ENCODE results near the gene FXYD5.
"Not testable (repeated sequence)": the region's sequence is repeated elsewhere in the genome, so short reads cannot be mapped to it uniquely, and the experiment has no call there.

Gene FXYD5

GRCh38 chr19:35125749-35126623 lies 28.5 kb upstream of the FXYD5 start:
- no peak for DNase-seq (ENCODE audit: low read depth, low spot score)
- in situ Hi-C loops (cut with HindIII; ENCODE audit: low sequenced_read_pairs), result no loop called here

DNA sequence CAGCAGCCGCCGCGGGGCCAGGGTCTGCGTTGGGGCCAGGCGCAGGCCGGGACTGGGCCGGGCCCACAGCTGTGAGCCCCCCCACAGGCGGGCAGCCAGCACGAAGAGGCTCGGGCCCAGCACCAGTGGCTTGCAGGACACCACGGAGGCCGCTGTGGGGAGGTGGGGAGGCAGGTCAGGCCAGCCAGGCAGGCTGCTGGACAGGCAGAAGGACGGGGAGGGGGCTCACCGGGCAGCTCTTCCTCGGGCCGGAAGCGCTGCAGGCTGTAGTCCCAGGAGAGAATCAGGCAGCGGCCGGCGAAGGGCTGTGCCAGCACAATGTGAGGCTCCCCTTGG lies 27.9 kb upstream of the FXYD5 start:
- TF ChIP-seq, protein P1, sequence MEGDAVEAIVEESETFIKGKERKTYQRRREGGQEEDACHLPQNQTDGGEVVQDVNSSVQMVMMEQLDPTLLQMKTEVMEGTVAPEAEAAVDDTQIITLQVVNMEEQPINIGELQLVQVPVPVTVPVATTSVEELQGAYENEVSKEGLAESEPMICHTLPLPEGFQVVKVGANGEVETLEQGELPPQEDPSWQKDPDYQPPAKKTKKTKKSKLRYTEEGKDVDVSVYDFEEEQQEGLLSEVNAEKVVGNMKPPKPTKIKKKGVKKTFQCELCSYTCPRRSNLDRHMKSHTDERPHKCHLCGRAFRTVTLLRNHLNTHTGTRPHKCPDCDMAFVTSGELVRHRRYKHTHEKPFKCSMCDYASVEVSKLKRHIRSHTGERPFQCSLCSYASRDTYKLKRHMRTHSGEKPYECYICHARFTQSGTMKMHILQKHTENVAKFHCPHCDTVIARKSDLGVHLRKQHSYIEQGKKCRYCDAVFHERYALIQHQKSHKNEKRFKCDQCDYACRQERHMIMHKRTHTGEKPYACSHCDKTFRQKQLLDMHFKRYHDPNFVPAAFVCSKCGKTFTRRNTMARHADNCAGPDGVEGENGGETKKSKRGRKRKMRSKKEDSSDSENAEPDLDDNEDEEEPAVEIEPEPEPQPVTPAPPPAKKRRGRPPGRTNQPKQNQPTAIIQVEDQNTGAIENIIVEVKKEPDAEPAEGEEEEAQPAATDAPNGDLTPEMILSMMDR (IDR thresholded peaks at IDR 0.05; ENCODE audit: low read depth, low read length), result no peak
- DNase-seq (ENCODE audit: low read depth, low spot score), result no peak
- in situ Hi-C loops (cut with HindIII; ENCODE audit: low sequenced_read_pairs), result no loop called here
- H3K4me3 ChIP-seq (ENCODE audit: low read depth, low read length), result no peak overlapping the region

More at GRCh38 chr19:35125749-35126623, 28.5 kb upstream of the FXYD5 start:
- TF ChIP-seq, protein P1 (IDR thresholded peaks at IDR 0.05; ENCODE audit: low read depth, low read length), result no peak
- H3K4me3 ChIP-seq (ENCODE audit: low read depth, low read length), result no peak overlapping the region

DNA sequence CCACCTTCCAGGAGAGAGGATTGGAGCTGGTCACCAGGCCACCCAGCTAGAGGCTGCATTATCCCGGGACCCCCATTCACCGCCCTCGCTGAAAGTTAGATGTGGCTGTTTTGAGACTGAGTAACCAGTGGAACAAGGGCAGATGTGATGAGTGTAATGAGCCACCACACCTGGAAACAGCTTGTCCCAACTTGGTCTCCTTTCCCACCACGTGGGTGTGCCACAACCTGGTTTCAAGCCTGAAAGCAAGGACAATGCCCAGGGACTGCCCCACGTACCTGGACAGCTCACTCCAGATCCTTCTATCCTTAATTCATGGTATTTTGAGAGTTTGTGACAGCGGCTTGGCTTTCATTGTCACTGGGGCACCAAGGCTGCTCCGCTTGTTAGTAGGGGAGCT lies 26.7 kb upstream of the FXYD5 start:
- in situ Hi-C loops (cut with HindIII; ENCODE audit: low sequenced_read_pairs), result no loop called here
- TF ChIP-seq, protein P1 (IDR thresholded peaks at IDR 0.05; ENCODE audit: low read depth, low read length), result no peak
- DNase-seq (ENCODE audit: low read depth, low spot score), result no peak

GRCh38 chr19:35128398-35129057 lies 26.0 kb upstream of the FXYD5 start:
- TF ChIP-seq, protein P1 (IDR thresholded peaks at IDR 0.05; ENCODE audit: low read depth, low read length), result no peak
- in situ Hi-C loops (cut with HindIII; ENCODE audit: low sequenced_read_pairs), result no loop called here
- H3K4me3 ChIP-seq (ENCODE audit: low read depth, low read length), result no peak overlapping the region
- DNase-seq (ENCODE audit: low read depth, low spot score), result no peak

More for the DNA sequence above, 26.7 kb upstream of the FXYD5 start:
- no peak overlapping the region for H3K4me3 ChIP-seq (ENCODE audit: low read depth, low read length)

- DNase-seq (ENCODE audit: low read depth, low spot score); in situ Hi-C loops (cut with HindIII; ENCODE audit: low sequenced_read_pairs); H3K4me3 ChIP-seq (ENCODE audit: low read depth, low read length): not testable (repeated sequence)
These were observed 24.7 kb upstream of the FXYD5 start for GRCh38 chr19:35129724-35130274.

DNA sequence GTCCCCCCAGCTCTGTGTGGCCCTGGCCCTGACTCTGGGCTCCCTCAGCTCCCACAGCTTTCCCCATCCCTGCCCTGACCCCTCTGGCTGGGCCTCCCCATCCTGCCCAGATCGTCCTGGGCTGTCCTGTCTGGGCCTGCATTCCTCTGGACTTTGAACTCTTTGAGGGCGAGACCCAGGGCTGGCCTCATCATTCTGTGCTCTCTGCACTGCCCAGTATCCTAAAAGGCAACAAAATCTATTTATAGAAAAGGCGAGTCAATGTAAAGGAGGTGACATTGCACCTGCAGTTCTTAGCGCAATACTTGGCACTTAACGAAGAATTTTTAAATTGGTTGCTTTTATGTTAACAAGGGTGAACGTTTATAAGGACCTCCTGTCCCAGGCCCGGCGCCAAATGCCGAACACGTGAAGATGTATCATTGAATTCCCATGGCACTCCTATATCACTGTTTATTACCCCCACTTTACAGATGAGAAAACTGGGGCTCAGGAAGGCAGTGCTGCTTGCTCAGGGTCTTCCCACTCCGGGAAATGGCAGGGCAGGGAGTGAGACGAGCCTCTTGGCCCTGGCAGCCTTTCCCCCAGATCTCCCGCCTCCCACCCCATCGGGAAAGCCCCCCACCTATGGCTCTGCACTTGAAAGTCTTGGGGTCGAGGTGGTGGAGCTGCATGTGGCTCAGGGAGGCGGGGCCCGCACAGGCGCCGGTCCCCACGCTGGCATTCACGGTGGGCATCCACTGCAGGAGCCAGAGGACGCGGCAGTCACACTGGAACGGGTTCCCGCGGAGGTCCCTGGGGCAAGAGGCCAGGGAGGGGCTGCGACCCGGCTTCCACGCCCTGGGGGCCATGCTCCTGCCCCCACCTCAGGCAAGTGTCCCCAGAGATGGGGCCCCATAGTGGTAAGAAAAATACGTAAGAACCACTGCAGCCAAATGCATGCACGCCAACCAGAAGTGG lies 23.5 kb upstream of the FXYD5 start:
- no peak for DNase-seq (ENCODE audit: low read depth, low spot score)
- H3K4me3 ChIP-seq (ENCODE audit: low read depth, low read length), result no peak overlapping the region
- in situ Hi-C loops (cut with HindIII; ENCODE audit: low sequenced_read_pairs), result no loop called here
- TF ChIP-seq, protein P1 (IDR thresholded peaks at IDR 0.05; ENCODE audit: low read depth, low read length), result no peak
